IMR-90 (cell line): Measurements from ENCODE around the gene DIPK1A. TPM values are rescaled to one million over a fixed set of nuclear protein-coding genes. Genes with fewer than 3 reads are reported as not detected.

Experiments
- ATAC-seq: fragments of 200-7000 bp; cut with Tn5 transposase; 2 replicates; pipeline ENCODE4 v1.9.1; 2020; ENCODE audit warnings: low read depth, mild to moderate bottlenecking, moderate library complexity
- BruUV-seq: library from RNA; stranded (reverse); fragments of 400-500 nt; replicated peaks from 2 replicates; lab custom pipeline; 2021; lab: Mats Ljungman, UMichigan
- CTCF ChIA-PET: fragments of 300-600 bp; formaldehyde crosslinking; extraction: SDS; loops from one replicate; lab custom pipeline; 2021; ENCODE audit warnings: antibody characterized with exemption; lab: Yijun Ruan, JAX
- POLR2A ChIA-PET: fragments of 300-600 bp; sonication (Branson Sonifier 250); formaldehyde crosslinking; loops from one replicate; lab custom pipeline; 2022; ENCODE audit warnings: antibody characterized with exemption; ENCODE audit not compliant: unreplicated experiment; lab: Charles Lee
- DNase-seq: peaks from one replicate; pipeline ENCODE4 v3.0.0; 2013
- H2AFZ ChIP-seq: replicated peaks from 2 replicates; pipeline ENCODE3; 2013; ENCODE audit warnings: low read length, mild to moderate bottlenecking; ENCODE audit not compliant: poor library complexity
- H2AK5ac ChIP-seq: 2 replicates; pipeline ENCODE4 v1.6.1; 2013; ENCODE audit warnings: low read depth, low read length, inconsistent platforms
- H2AK9ac ChIP-seq: replicated peaks from 2 replicates; pipeline ENCODE3; 2013; ENCODE audit warnings: mild to moderate bottlenecking, low read depth, low read length, moderate library complexity; ENCODE audit not compliant: poor library complexity
- H2BK120ac ChIP-seq: 2 replicates; pipeline ENCODE4 v1.6.1; 2013; ENCODE audit warnings: low read depth, low read length, inconsistent platforms
- H2BK15ac ChIP-seq: 3 replicates; pipeline ENCODE4 v1.6.1; 2013; ENCODE audit warnings: low read depth, low read length, inconsistent platforms
- H2BK20ac ChIP-seq: 2 replicates; pipeline ENCODE4 v1.6.1; 2013; ENCODE audit warnings: low read depth, mild to moderate bottlenecking, inconsistent platforms, low read length, moderate library complexity
- H2BK5ac ChIP-seq: 2 replicates; pipeline ENCODE4 v1.6.1; 2013; ENCODE audit warnings: mild to moderate bottlenecking, low read depth, low read length, inconsistent platforms; ENCODE audit not compliant: poor library complexity, severe bottlenecking
- H3K14ac ChIP-seq: replicated peaks from 2 replicates; pipeline ENCODE4 v1.6.1; 2013; ENCODE audit warnings: low read depth, low read length, inconsistent platforms
- H3K18ac ChIP-seq: 2 replicates; pipeline ENCODE4 v1.6.1; 2013; ENCODE audit warnings: low read depth, low read length, control low read depth
- H3K23ac ChIP-seq: 2 replicates; pipeline ENCODE4 v1.6.1; 2013; ENCODE audit warnings: low read depth, low read length, inconsistent platforms
- H3K27ac ChIP-seq: 2 replicates; pipeline ENCODE4 v1.5.1; 2013; ENCODE audit warnings: mild to moderate bottlenecking, control low read depth, low read length; ENCODE audit not compliant: insufficient read depth
- H3K27me3 ChIP-seq: 2 replicates; pipeline ENCODE4 v1.6.1; 2013; ENCODE audit warnings: low read length; ENCODE audit not compliant: control insufficient read depth, insufficient read depth
- H3K36me3 ChIP-seq: 2 replicates; pipeline ENCODE4 v1.6.1; 2013; ENCODE audit warnings: low read length, mixed read lengths; ENCODE audit not compliant: control insufficient read depth, insufficient read depth
- H3K4ac ChIP-seq: 2 replicates; pipeline ENCODE4 v1.6.1; 2013; ENCODE audit warnings: low read depth, low read length, inconsistent platforms
- H3K4me1 ChIP-seq: 2 replicates; pipeline ENCODE4 v1.6.1; 2013; ENCODE audit warnings: low read length, mixed read lengths; ENCODE audit not compliant: control insufficient read depth, insufficient read depth
- H3K4me2 ChIP-seq: 2 replicates; pipeline ENCODE4 v1.6.1; 2013; ENCODE audit warnings: low read depth, mild to moderate bottlenecking, control low read depth, low read length, moderate library complexity
- H3K4me3 ChIP-seq: 2 replicates; pipeline ENCODE4 v1.5.1; 2013; ENCODE audit warnings: low read depth, mild to moderate bottlenecking, control low read depth, low read length, moderate library complexity; ENCODE audit not compliant: insufficient read depth
- H3K56ac ChIP-seq: 2 replicates; pipeline ENCODE4 v1.6.1; 2013; ENCODE audit warnings: low read length, inconsistent platforms; ENCODE audit not compliant: insufficient read depth; ENCODE audit errors: extremely low read depth
- H3K79me1 ChIP-seq, 2 experiments: 2 replicates each; pipeline ENCODE4 v1.6.1; 2013; ENCODE audit warnings: low read length in 2 of 2, inconsistent platforms in 1 of 2, low read depth in 1 of 2
- H3K9ac ChIP-seq: 2 replicates; pipeline ENCODE4 v1.6.1; 2013; ENCODE audit warnings: low read depth, low read length, control low read depth
- H3K9me1 ChIP-seq: 2 replicates; pipeline ENCODE4 v1.6.1; 2013; ENCODE audit warnings: low read length, inconsistent platforms; ENCODE audit not compliant: insufficient read depth
- H3K9me3 ChIP-seq: 2 replicates; pipeline ENCODE4 v1.6.1; 2013; ENCODE audit warnings: low read length; ENCODE audit not compliant: control insufficient read depth, insufficient read depth
- H4K20me1 ChIP-seq: 2 replicates; pipeline ENCODE4 v1.6.1; 2013; ENCODE audit warnings: low read length, inconsistent platforms; ENCODE audit not compliant: insufficient read depth
- H4K5ac ChIP-seq: 2 replicates; pipeline ENCODE4 v1.6.1; 2013; ENCODE audit warnings: mild to moderate bottlenecking, low read depth, low read length, control low read depth
- H4K8ac ChIP-seq, 2 experiments: 2 replicates each; pipeline ENCODE4 v1.6.1; 2013; ENCODE audit warnings: low read depth in 2 of 2, low read length in 2 of 2, control low read depth in 1 of 2, inconsistent platforms in 1 of 2
- H4K91ac ChIP-seq: 2 replicates; pipeline ENCODE4 v1.6.1; 2013; ENCODE audit warnings: low read depth, low read length, inconsistent platforms; ENCODE audit not compliant: insufficient read depth
- BHLHE40 ChIP-seq: fragments of 150-350 bp; IDR thresholded peaks from 2 replicates; pipeline ENCODE4 v1.6.1; 2016; ENCODE audit warnings: mild to moderate bottlenecking, low read depth, low read length
- CHD1 ChIP-seq: IDR thresholded peaks from 2 replicates; pipeline ENCODE4 v1.6.1; 2012; ENCODE audit warnings: low read depth, low read length, improper control_type of control experiment
- FOS ChIP-seq: fragments of 150-350 bp; IDR thresholded peaks from 2 replicates; pipeline ENCODE4 v1.6.1; 2016; ENCODE audit warnings: low read depth, low read length
- MAFK ChIP-seq: IDR thresholded peaks from 2 replicates; pipeline ENCODE4 v1.6.1; 2012; ENCODE audit warnings: low read depth, low read length, improper control_type of control experiment
- MAZ ChIP-seq: IDR thresholded peaks from 2 replicates; pipeline ENCODE4 v1.6.1; 2012; ENCODE audit warnings: low read depth, mild to moderate bottlenecking, low read length, improper control_type of control experiment, moderate library complexity, borderline replicate concordance
- NFE2L2 ChIP-seq: fragments of 150-350 bp; IDR thresholded peaks from 2 replicates; pipeline ENCODE4 v1.6.1; 2016; ENCODE audit warnings: low read depth, mild to moderate bottlenecking, low read length
- RCOR1 ChIP-seq: IDR thresholded peaks from 2 replicates; pipeline ENCODE4 v1.6.1; 2012; ENCODE audit warnings: mild to moderate bottlenecking, low read length, improper control_type of control experiment; ENCODE audit not compliant: insufficient replicate concordance
- RFX5 ChIP-seq: IDR thresholded peaks from 2 replicates; pipeline ENCODE4 v1.8.0; 2012; ENCODE audit warnings: low read depth, mild to moderate bottlenecking, low read length, moderate library complexity
- SMC3 ChIP-seq: fragments of 150-350 bp; IDR thresholded peaks from 2 replicates; pipeline ENCODE4 v1.6.1; 2016; ENCODE audit warnings: low read depth, mild to moderate bottlenecking, antibody characterized with exemption, low read length, moderate library complexity
- dilution Hi-C: fragments of 300-500 bp; cut with HindIII; formaldehyde crosslinking; loops from one replicate; pipeline ENCODE4 v1.14.3; 2018; ENCODE audit warnings: low sequenced_read_pairs; ENCODE audit not compliant: unreplicated experiment
- in situ Hi-C: fragments of 300-500 bp; cut with MboI; formaldehyde crosslinking; loops from 3 replicates; pipeline ENCODE4 v1.14.3; 2019; ENCODE audit warnings: low sequenced_read_pairs, inconsistent platforms, mixed read lengths
- intact Hi-C: fragments of 100-400 bp; cut with micrococcal nuclease; formaldehyde crosslinking; loops from 2 replicates; pipeline ENCODE4 v1.10.0; 2022
- polyA plus RNA-seq, 3 experiments: library from polyadenylated mRNA; depleted of rRNA; stranded (reverse); fragments of >200 nt; gene quantifications; 2 replicates each; pipeline ENCODE4 v1.2.3, GENCODE V29; 2012; ENCODE audit warnings: low replicate concordance in 1 of 3
- total RNA-seq: library from RNA; depleted of rRNA; stranded (reverse); fragments of >200 nt; gene quantifications from 2 replicates; pipeline ENCODE4 v1.2.3, GENCODE V29; 2012
- TF ChIP-seq, protein P1 (sequence below): fragments of 150-350 bp; IDR thresholded peaks from 2 replicates; pipeline ENCODE4 v1.6.1; 2017; ENCODE audit warnings: mild to moderate bottlenecking, antibody characterized with exemption, low read length, low read depth

Gene DIPK1A
- total and polyA plus RNA-seq, 2 of the 4 experiments (the other 2 are of a cell fraction), result 4.7 to 5.7 TPM

DNA sequence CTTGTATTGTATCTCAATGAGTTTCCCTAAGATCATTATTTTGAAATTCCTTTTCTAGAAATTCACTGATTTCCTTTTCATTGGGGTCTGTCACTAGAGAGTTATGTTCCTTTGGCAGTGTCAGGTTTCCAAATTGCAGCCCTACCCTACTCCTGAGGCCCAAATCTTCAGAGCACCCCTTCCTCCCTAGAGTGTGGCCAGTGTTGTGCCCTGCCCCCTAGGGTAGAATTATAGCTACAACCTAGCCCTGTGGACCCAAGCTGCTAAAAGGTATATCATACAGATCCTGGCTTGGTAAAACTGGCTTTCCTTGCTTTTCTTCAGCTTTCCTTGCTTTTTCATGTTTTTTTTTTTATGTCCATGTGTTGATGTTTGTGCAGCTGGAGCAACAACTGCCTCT lies 60.7 kb downstream of the DIPK1A start:
- Histone ChIP-seq H2BK20ac (no peak overlapping the region), H3K9me1 (0 out of 2 replicates have a peak, but pooled peaks cover 10% of the 10 kb centered on the region), H3K36me3 (no peaks in the 10 kb centered on the region; the same call in 1 of the 2 replicates), H2AFZ (no peak overlapping the region), H3K4me3 (no peak overlapping the region), H3K56ac (no peak overlapping the region), H3K4me1 (peaks cover 1% of the 10 kb centered on the region; the same call in 1 of the 2 replicates), H4K8ac (no peak overlapping the region), H3K9me3 (peaks cover 2% of the 10 kb centered on the region; the same call in 1 of the 2 replicates), H3K14ac (no peak overlapping the region), H2BK120ac (no peak overlapping the region), H2AK9ac (no peak overlapping the region), H4K20me1 (no peaks in the 10 kb centered on the region), H3K79me1 (peaks cover 0 to 5% of the 10 kb centered on the region in 2 experiments; a peak in 1 of 4 replicates), H4K91ac (no peak overlapping the region), H3K9ac (no peak overlapping the region), H3K4ac (no peak overlapping the region), H2BK5ac (no peak overlapping the region), H3K18ac (no peak overlapping the region), H2BK15ac (no peak overlapping the region), H2AK5ac (no peak overlapping the region), H3K27me3 (no peaks in the 10 kb centered on the region), H3K27ac (no peak overlapping the region), H3K4me2 (no peak overlapping the region), H3K23ac (no peak overlapping the region), H4K5ac (no peak overlapping the region)
- ChIA-PET POLR2A (interaction anchor here (0.7 kb wide), 1 partner anchor 59 kb away, joined by 4 read pairs; no protein-coding TSS in a partner anchor), CTCF (interaction anchor here (0.6 to 0.7 kb wide), 2 partner anchors 26 to 94 kb away, joined by 3 to 4 read pairs; no protein-coding TSS in a partner anchor)
- DNase-seq, result no peak
- no TSS peak for BruUV-seq
- in situ Hi-C loops, result no loop called here
- dilution Hi-C loops, result no loop called here
- intact Hi-C loops, result no loop called here
- no peak for ATAC-seq
- TF ChIP-seq RFX5, result no peak
- no peak for TF ChIP-seq SMC3
- no peak for TF ChIP-seq NFE2L2
- TF ChIP-seq BHLHE40, result no peak
- TF ChIP-seq FOS, result no peak
- TF ChIP-seq MAFK, result no peak
- TF ChIP-seq, protein P1, sequence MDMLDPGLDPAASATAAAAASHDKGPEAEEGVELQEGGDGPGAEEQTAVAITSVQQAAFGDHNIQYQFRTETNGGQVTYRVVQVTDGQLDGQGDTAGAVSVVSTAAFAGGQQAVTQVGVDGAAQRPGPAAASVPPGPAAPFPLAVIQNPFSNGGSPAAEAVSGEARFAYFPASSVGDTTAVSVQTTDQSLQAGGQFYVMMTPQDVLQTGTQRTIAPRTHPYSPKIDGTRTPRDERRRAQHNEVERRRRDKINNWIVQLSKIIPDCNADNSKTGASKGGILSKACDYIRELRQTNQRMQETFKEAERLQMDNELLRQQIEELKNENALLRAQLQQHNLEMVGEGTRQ, result no peak
- no peak for TF ChIP-seq CHD1
- no peak for TF ChIP-seq RCOR1
- no peak for TF ChIP-seq MAZ
